Activated CD4-positive, CD25-positive, alpha-beta regulatory T cell treated with anti-CD3 and anti-CD28 coated beads, Interleukin-2, amount 50 U/mL, for 72 hours (primary cell): Measurements from ENCODE around the gene SAP25.
"Not testable (repeated sequence)": the region's sequence is repeated elsewhere in the genome, so short reads cannot be mapped to it uniquely, and the experiment has no call there.

ENCODE experiments used
- DNase-seq: peaks from one replicate; pipeline ENCODE4 v3.0.0; 2021

SAP25 gene

GRCh38 chr7:100556541-100556940, 17.2 kb downstream of the SAP25 start:
- DNase-seq = no peak

GRCh38 chr7:100555701-100556100, 18.0 kb downstream of the SAP25 start:
- DNase-seq = no peak

DNA sequence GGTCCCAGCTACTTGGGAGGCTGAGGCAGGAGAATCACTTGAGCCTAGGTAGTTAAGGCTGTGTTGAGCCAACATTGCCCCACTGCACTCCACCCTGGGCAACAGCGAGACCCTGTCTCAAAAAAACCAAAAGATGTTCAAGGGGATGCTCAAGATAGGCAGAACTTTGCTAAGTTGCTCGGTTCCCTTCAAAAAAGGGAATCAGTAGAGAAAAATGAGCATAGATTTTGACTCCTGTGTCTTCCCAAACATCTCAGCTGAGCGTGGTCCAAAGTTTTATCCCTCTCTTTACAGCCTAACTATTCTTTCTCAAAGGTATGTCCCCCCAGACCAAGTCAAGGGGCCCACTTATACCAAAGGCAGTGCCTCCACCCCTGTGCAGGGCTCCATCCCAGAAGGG, 20.7 kb downstream of the SAP25 start:
- DNase-seq = no peak

DNA sequence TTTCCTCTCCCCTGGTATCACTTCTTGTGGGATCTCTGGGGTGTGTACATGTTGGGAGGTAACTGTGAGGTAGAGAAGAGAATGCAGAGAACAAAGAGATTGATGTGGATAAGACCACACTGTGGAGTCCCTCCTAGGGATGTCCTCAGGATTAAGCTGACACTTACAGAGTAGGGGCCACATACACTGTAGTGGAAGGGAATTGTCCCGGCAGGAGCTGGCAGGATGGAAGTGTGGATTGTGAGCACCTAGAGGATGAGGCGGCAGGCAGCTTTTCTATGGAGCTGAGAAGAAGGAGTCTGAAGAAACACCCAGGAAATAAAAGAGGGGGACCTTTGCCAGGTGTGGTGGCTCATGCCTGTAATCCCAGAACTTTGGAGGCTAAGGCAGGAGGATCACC, 21.2 kb downstream of the SAP25 start:
- DNase-seq = no peak

DNA sequence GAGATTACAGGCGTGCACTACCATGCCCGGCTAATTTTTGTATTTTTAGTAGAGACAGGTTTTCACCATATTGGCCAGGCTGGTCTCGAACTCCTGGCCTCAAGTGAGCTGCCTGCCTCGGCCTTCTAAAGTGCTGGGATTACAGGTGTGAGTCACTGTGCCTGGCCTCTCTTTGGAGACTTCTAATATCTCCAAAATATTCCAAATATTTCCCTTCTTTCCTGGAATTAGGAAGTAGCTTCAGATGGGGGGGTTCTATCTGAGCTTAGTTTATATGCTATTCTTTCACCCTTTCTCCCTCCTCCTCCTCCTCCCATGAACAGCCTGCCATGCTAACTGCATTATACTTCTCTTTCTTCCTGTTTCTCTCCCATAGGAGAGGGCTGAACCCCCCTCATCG, 25.3 kb downstream of the SAP25 start:
- not testable (repeated sequence) for DNase-seq

GRCh38 chr7:100547872-100548271, 25.8 kb downstream of the SAP25 start:
- DNase-seq = no peak

DNA sequence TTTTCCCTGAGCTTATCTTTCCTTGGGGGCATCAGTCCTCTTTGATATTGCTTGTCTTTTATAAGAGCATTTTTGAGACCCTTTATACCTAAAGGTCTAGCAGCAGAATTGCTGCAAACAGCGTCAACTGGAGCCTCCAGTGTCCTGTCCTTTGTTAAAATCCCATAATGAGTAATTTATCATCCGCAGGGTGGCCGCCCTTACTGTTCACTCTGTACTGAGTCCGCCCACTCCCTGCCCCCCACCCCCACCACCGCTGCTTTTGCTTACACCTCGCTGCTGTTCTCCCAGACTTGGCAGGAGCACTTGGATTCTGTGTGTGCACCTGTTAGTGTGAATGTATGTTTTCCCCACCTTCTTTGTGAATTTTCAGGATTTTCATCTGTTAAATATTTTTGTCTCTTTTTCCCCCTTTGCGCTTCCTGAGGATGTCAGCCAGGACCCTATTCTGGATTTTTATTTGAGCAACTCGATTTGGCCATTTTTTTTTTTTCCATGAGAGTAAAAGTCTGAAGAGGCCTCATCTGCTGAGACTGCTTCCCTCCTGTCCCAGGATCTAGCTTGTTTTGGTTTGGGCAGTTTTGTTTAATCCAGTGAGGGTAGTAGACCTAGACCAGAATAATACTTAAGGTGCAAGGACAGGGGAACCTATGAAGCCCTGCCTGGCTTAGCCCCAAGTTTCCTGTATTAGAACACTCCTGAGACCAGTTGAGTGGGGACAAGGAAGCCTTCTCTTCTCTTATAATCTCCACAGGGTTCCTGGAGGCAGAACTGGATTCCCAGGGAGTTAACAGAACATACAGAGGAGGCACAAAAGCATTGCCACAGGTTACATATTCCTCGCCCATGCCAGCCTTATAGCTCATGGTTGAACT, 26.5 kb downstream of the SAP25 start:
- no peak for DNase-seq

GRCh38 chr7:100546129-100546925, 27.4 kb downstream of the SAP25 start:
- DNase-seq = no peak

- DNase-seq = peak; percentile 47
Measured at GRCh38 chr7:100545360-100546128, 28.2 kb downstream of the SAP25 start.

DNA sequence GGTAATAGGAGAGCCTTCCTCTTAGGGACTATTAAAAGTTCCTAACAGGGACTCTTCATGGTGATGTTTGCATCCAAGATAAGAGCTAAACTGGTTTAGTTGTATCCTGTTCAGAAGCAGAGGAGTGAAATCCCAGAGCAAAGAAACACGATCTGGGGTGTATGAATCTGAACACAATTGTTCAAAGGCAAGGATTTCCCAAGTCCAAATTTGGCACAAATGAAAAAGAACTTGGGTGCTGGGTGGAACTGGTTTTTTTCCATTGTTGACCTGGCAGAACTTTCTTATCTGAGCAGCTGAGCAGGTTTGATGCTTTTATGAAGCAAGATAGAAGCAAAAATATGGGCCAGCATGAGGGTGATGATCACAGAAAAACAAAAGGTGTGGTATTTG, 28.7 kb downstream of the SAP25 start:
- DNase-seq = no peak

GRCh38 chr7:100544386-100544785, 29.3 kb downstream of the SAP25 start:
- DNase-seq = no peak

DNA sequence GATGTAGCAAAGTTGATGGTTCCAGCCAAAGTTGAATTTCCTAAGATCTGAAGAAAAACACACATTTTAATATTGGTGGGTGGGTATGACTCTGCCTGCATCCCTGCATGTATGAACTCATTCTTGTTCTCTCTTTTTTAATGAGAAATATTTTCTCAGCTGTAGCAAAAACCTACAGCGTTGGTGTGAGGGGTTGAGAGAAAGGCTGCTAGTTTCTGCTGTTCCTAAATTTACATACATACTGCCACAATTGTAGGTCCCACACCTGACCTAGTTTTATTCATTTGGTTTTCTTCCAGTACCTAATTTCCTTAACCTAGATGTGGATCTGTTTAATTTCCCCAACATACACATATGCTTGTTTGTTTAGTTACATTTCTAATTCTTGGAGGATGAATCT, 30.1 kb downstream of the SAP25 start:
- no peak for DNase-seq

DNA sequence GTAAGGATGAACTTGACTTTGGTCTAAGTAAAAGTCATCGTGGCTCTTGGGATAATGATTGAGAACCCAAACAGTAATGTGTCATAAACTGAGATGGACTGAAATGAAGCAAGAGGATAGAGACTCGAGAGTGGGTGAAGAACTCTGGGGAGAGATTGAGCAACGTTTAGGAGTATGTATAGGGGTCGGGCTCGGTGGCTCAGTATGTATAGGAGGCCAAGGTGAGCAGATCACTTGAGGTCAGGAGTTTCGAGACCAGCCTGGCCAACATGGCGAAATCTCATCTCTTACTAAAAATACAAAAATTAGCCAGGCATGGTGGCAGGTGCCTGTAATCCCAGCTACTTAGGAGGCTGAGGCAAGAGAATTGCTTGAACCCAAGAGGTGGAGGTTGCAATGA, 32.4 kb downstream of the SAP25 start:
- not testable (repeated sequence) for DNase-seq

GRCh38 chr7:100540073-100540723, 33.5 kb downstream of the SAP25 start:
- DNase-seq = no peak

DNA sequence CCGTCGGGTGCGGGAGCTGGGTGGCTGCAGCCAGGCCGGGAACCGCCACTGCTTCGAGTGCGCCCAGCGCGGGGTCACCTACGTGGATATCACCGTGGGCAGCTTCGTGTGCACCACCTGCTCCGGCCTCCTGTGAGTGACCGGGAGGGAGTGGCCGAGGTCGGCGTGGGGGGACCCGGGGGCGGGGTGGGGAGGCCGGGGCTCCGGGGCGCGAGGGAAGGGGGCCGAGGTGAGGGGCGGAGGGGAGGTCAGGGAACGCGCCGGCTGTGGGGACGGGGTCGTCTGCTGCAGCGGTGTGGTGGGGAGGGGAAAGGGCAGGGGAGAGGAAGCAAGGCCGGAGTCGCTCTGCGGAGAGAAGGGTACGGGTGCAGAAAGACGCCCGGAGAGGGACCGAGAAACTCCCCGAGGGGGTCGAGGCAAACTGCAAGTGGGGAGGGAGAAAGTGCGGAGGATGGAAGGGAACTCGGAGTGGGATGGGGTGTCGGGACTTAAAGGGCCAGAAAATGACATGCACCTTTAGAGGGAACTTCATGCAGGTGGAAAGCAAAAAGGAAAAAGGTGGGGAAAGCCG, 34.2 kb downstream of the SAP25 start:
- DNase-seq = no peak

GRCh38 chr7:100538654-100539435, 34.9 kb downstream of the SAP25 start, which contains the start of gene AGFG2:
Gene AGFG2, plus strand, starts transcription at chr7:100539203. Its CDS starts 144 bp downstream, at chr7:100539347.
- DNase-seq = peak; percentile 100

DNA sequence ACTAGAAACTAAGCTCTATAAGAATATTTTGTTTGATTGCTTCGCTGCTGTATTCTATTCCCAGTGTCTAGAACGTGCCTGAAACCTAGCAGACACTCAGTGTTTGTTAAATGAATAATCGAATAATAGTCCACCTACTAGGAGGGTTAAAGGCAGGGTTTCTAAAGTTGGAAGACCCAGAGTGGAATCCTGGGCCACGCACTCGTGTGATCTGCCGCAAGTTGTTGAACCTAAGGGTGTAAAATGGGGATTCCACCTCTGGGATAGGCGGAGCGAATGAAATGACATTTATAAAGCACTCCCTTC, 35.4 kb downstream of the SAP25 start:
- no peak for DNase-seq

DNA sequence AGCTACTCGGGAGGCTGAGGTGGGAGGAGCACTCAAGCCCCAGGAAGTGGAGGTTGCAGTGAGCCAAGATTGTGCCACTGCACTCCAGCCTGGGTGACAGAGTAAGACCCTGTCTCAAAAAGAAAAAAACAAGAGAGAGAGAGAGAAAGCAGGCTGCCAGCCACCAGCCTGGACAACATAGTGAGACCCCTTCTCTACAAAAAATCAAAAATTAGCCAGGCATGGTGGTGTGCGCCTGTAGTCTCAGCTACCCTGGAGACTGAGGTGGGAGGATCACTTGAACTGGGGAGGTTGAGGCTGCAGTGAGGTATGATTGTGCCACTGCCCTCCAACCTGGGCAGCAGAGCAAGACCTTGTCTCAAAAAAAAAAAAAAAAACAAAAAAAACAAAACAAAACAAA, 37.0 kb downstream of the SAP25 start:
- DNase-seq = not testable (repeated sequence)

DNA sequence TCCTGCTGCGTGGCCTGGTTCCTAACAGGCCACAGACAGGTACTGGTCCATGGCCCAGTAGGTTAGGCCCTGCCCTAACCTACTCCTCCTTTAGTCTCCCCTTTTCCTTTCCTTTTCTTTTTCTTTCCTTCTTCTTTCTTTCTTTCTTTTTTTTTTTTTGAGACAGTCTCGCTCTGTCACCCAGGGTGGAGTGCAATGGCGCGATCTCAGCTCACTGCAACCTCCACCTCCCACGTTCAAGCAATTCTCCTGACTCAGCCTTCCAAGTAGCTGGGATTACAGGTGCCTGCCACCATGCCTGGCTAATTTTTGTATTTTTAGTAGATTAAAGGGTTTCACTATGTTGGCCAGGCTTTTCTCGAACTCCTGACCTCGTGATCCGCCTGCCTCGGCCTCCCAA, 37.7 kb downstream of the SAP25 start:
- DNase-seq = not testable (repeated sequence)

DNA sequence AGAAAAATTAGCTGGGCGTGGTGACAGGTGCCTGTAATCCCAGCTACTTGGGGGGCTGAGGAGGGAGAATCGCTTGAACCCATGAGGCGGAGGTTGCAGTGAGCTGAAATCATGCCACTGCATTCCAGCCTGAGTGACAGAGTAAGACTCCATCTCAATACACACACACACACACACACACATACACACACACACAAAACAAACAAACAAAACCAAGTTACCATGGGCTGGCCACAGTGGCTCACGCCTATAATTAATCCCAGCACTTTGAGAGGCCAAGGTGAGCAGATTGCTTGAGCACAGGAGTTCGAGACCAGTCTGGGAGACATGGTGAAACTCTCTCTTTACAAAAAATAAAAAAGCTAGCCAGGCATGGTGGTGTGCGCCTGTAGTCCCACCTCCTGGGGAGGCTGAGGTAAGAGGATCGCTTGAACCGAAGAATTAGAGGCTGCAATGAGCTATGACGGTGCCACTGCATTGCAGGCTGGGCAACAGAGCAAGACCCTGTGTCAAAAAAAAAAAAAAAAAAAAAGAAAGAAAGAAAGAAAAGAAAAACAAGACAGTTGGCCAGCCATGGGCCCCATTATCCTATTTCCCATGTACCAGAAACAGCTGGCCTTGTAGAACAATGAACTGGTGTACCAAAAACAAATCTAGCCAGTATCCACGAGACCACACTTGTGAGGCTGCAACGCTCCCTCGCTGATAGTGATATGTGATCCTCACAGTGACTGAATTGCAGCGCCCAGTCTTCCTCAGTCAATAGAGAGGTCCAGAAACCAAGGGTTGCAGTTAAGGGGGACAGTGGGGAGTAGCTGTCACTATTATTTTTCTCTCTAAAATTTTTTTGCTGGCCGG, 41.3 kb downstream of the SAP25 start:
- DNase-seq = no peak
